Neural cell (in vitro differentiated cells): Measurements from ENCODE around the gene NARF. TPM values are rescaled to one million over a fixed set of nuclear protein-coding genes. Genes with fewer than 3 reads are reported as not detected.

Experiments
- H2AFZ ChIP-seq: fragments of 200-600, 300-800 bp; sonication (generic), shearing (Covaris generic); 2 replicates; pipeline ENCODE4 v1.6.0; 2014; ENCODE audit warnings: low read depth, mild to moderate bottlenecking, antibody characterized with exemption, low read length, moderate library complexity
- H3F3A ChIP-seq: fragments of 200-600 bp; shearing (Covaris generic); 2 replicates; pipeline ENCODE4 v1.6.1; 2016; ENCODE audit warnings: mild to moderate bottlenecking, moderate library complexity, mixed read lengths, antibody characterized with exemption, low read length; ENCODE audit not compliant: insufficient read depth, poor library complexity, severe bottlenecking
- H3K27ac ChIP-seq: fragments of 200-600, 300-800 bp; sonication (generic), shearing (Covaris generic); 2 replicates; pipeline ENCODE4 v1.5.1; 2014; ENCODE audit warnings: mild to moderate bottlenecking, low read length, moderate library complexity
- H3K27me3 ChIP-seq: fragments of 300-800, 200-600 bp; sonication (generic), shearing (Covaris generic); 2 replicates; pipeline ENCODE4 v1.6.0; 2014; ENCODE audit warnings: mild to moderate bottlenecking, low read depth, low read length, moderate library complexity; ENCODE audit not compliant: insufficient read depth
- H3K36me3 ChIP-seq: fragments of 300-800, 200-600 bp; sonication (generic), shearing (Covaris generic); 2 replicates; pipeline ENCODE4 v1.5.1; 2014; ENCODE audit warnings: mild to moderate bottlenecking, antibody characterized with exemption, low read length, moderate library complexity; ENCODE audit not compliant: insufficient read depth
- H3K4me2 ChIP-seq: fragments of 300-800, 200-600 bp; sonication (generic), shearing (Covaris generic); 2 replicates; pipeline ENCODE4 v1.6.0; 2014; ENCODE audit warnings: mild to moderate bottlenecking, low read length
- H3K4me3 ChIP-seq: fragments of 300-800, 200-600 bp; sonication (generic), shearing (Covaris generic); 2 replicates; pipeline ENCODE4 v1.5.1; 2014; ENCODE audit warnings: mild to moderate bottlenecking, low read length, moderate library complexity
- H3K79me2 ChIP-seq: fragments of 200-600 bp; shearing (Covaris generic); replicated peaks from 2 replicates; pipeline ENCODE4 v1.6.0; 2014; ENCODE audit warnings: mild to moderate bottlenecking, low read length, moderate library complexity; ENCODE audit not compliant: insufficient read depth
- H3K9ac ChIP-seq: fragments of 300-800, 200-600 bp; sonication (generic), shearing (Covaris generic); 2 replicates; pipeline ENCODE4 v1.6.1; 2016; ENCODE audit warnings: mild to moderate bottlenecking, low read length, mixed read lengths
- H3K9me2 ChIP-seq: fragments of 200-600 bp; shearing (Covaris generic); 2 replicates; pipeline ENCODE4 v1.6.1; 2016; ENCODE audit warnings: mild to moderate bottlenecking, low read length, mixed read lengths; ENCODE audit not compliant: insufficient read depth
- H3K9me3 ChIP-seq: fragments of 200-600, 300-800 bp; sonication (generic), shearing (Covaris generic); 2 replicates; pipeline ENCODE4 v1.6.1; 2016; ENCODE audit warnings: mild to moderate bottlenecking, mixed run types, low read length, moderate library complexity, mixed read lengths
- H4K20me1 ChIP-seq: fragments of 200-600 bp; shearing (Covaris generic); 2 replicates; pipeline ENCODE4 v1.6.1; 2016; ENCODE audit warnings: mild to moderate bottlenecking, mixed run types; ENCODE audit not compliant: insufficient read depth
- CTCF ChIP-seq: fragments of 450-650 bp; IDR thresholded peaks from 2 replicates; pipeline ENCODE4 v1.5.1; 2014; ENCODE audit warnings: antibody characterized with exemption, mild to moderate bottlenecking, moderate library complexity; ENCODE audit not compliant: poor library complexity, severe bottlenecking
- EP300 ChIP-seq: fragments of 450-650 bp; conservative IDR thresholded peaks from 2 replicates; pipeline ENCODE4 v1.6.1; 2014; ENCODE audit warnings: antibody characterized with exemption, mild to moderate bottlenecking, moderate library complexity; ENCODE audit not compliant: poor library complexity, severe bottlenecking
- EZH2 ChIP-seq: fragments of 200-600, 300-800 bp; shearing (Covaris generic), sonication (generic); IDR thresholded peaks from 2 replicates; pipeline ENCODE4 v1.6.1; 2014; ENCODE audit warnings: antibody characterized with exemption, low read length, borderline replicate concordance, mild to moderate bottlenecking; ENCODE audit not compliant: insufficient read depth, poor library complexity, severe bottlenecking
- MXI1 ChIP-seq: fragments of 450-650 bp; conservative IDR thresholded peaks from 2 replicates; pipeline ENCODE4 v1.6.1; 2014; ENCODE audit warnings: antibody characterized with exemption, mild to moderate bottlenecking; ENCODE audit not compliant: poor library complexity, severe bottlenecking
- POLR2AphosphoS5 ChIP-seq: IDR thresholded peaks from 2 replicates; pipeline ENCODE4 v1.6.1; 2012
- RAD21 ChIP-seq: fragments of 450-650 bp; conservative IDR thresholded peaks from 2 replicates; pipeline ENCODE4 v1.6.1; 2014; ENCODE audit warnings: antibody characterized with exemption, mild to moderate bottlenecking, moderate library complexity
- REST ChIP-seq: IDR thresholded peaks from 2 replicates; pipeline ENCODE4 v1.6.1; 2012; ENCODE audit warnings: borderline replicate concordance
- SMC3 ChIP-seq: fragments of 450-650 bp; conservative IDR thresholded peaks from 2 replicates; pipeline ENCODE4 v1.6.1; 2014; ENCODE audit warnings: antibody characterized with exemption, mild to moderate bottlenecking, moderate library complexity; ENCODE audit not compliant: poor library complexity
- TAF1 ChIP-seq: IDR thresholded peaks from 2 replicates; pipeline ENCODE4 v1.6.1; 2012; ENCODE audit warnings: low read depth
- polyA plus RNA-seq: library from polyadenylated mRNA; depleted of rRNA; stranded (reverse); fragments of >200 nt; gene quantifications from 2 replicates; pipeline ENCODE4 v1.2.3, GENCODE V29; 2014

NARF gene
- polyA plus RNA-seq, 1 donor from 2014 or later: 243 TPM

DNA sequence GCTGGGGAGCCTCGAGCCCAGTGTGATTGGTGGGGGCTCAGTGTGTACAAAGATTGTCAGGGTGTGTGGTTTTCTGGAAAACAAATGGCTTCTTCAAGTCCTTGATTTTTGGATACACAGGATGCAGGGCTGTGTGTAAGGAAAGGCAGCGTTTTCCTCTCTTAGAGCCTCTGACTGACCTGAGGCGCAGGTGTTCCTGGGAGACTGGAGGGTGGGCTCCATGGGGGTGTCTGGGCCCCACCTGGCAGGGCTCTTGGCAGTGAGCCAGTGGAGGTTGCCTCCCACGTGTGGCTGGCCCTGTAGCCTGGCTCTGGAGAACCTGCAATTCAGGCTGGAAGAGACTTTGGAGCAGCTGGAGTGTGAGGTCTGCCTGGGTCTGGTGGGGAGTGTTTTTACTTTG lies 66.0 kb downstream of the NARF start:
- H2AFZ ChIP-seq: no peak overlapping the region
- no peaks in the 10 kb centered on the region for H3K27me3 ChIP-seq
- H3K36me3 ChIP-seq: no peaks in the 10 kb centered on the region
- TF ChIP-seq CTCF: no peak
- TF ChIP-seq SMC3: no peak
- no peak for TF ChIP-seq EP300
- TF ChIP-seq TAF1: no peak
- TF ChIP-seq MXI1: no peak
- no peak for TF ChIP-seq RAD21
- no peak for TF ChIP-seq EZH2
- no peak for TF ChIP-seq REST
- no peak for TF ChIP-seq POLR2AphosphoS5
- H3K79me2 ChIP-seq: peaks cover 84% of the 10 kb centered on the region
- no peaks in the 10 kb centered on the region for H3K9me2 ChIP-seq
- H3K4me2 ChIP-seq: no peak overlapping the region
- H3K9me3 ChIP-seq: no peaks in the 10 kb centered on the region
- H3K9ac ChIP-seq: no peak overlapping the region
- H3K27ac ChIP-seq: no peak overlapping the region
- no peak overlapping the region for H3K4me3 ChIP-seq
- H3F3A ChIP-seq: no peaks in the 10 kb centered on the region
- peaks cover 15% of the 10 kb centered on the region for H4K20me1 ChIP-seq

DNA sequence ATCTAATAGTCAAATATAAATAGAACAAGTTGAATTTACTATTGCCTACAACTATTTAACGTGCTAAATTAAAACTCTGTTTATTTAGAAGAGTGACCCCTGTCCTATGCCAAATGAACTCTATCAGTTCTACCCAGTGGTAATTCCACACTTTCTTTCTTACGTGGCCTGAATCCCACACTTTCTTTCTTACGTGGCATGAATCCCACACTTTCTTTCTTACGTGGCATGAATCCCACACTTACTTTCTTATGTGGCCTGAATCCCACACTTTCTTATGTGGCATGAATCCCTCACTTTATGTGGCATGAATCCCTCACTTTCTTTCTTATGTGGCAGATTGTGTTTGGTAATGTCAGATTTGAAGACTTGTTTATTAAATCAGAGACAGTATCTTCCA lies 67.2 kb downstream of the NARF start:
- no peaks in the 10 kb centered on the region for H3K9me2 ChIP-seq
- H3K27me3 ChIP-seq: no peaks in the 10 kb centered on the region
- no peak overlapping the region for H3K4me3 ChIP-seq
- H3K4me2 ChIP-seq: no peak overlapping the region
- H3F3A ChIP-seq: no peaks in the 10 kb centered on the region
- no peak overlapping the region for H3K27ac ChIP-seq
- H2AFZ ChIP-seq: no peak overlapping the region
- H3K79me2 ChIP-seq: peaks cover 90% of the 10 kb centered on the region
- no peaks in the 10 kb centered on the region for H3K9me3 ChIP-seq
- no peak overlapping the region for H3K9ac ChIP-seq
- peaks cover 15% of the 10 kb centered on the region for H4K20me1 ChIP-seq
- TF ChIP-seq REST (no peak), CTCF (no peak), SMC3 (no peak)
- no peaks in the 10 kb centered on the region for H3K36me3 ChIP-seq
